Body of pancreas (tissue), 4 donors: ENCODE data around the gene PINLYP.

Experiments
- CTCF ChIP-seq, 7 experiments: fragments of 450-650 bp in 4 of 7; fragments of 200-600 bp in 3 of 7; sonication (generic) in 3 of 7; IDR thresholded peaks; one replicate each; pipeline ENCODE4 v1.5.1; 2016 to 2019; ENCODE audit warnings: antibody characterized with exemption in 7 of 7
- POLR2A ChIP-seq, 3 donors: fragments of 450-650 bp; IDR thresholded peaks; one replicate each; pipeline ENCODE4 v1.6.1; 2016; ENCODE audit warnings: antibody characterized with exemption in 3 of 3, mild to moderate bottlenecking in 2 of 3

- TF ChIP-seq POLR2A (IDR thresholded peaks at IDR 0.05) (peak; percentile 65 to 82 (median 79)), CTCF (IDR thresholded peaks at IDR 0.05) (peak in 1 of 7 experiments; percentile 10)
Observed at GRCh38 chr19:43526884-43527859, 48.4 kb upstream of the PINLYP start, which contains the start of gene ETHE1.
